SK-N-DZ (cell line): ENCODE data around the gene TAF15.

Experiments
- small RNA-seq, 2 experiments: library from RNA; depleted of rRNA; stranded (forward); fragments of <200 nt; gene quantifications; one replicate each; pipeline ENCODE3, GENCODE V24; 2014

TAF15 gene

Small RNA genes within 50 kb of the gene (small RNA-seq; reads per million reads assigned to genes)
- 905 to 19,926 reads per million in 2 experiments for gene RF00100
